ENCODE results near the gene CDC42EP2.
"Not testable (repeated sequence)": the region's sequence is repeated elsewhere in the genome, so short reads cannot be mapped to it uniquely, and the experiment has no call there.

CDC42EP2 gene

GRCh38 chr11:65321076-65321475, 6.4 kb downstream of the CDC42EP2 start:
- DNase-seq: no peak

- no peak for DNase-seq
These were observed 7.3 kb downstream of the CDC42EP2 start for GRCh38 chr11:65321828-65322485.

GRCh38 chr11:65323813-65324212, 9.1 kb downstream of the CDC42EP2 start:
- DNase-seq: no peak

- DNase-seq: no peak
These were observed 10.8 kb downstream of the CDC42EP2 start for GRCh38 chr11:65325435-65325834.

GRCh38 chr11:65327021-65327420, 12.4 kb downstream of the CDC42EP2 start:
- no peak for DNase-seq

GRCh38 chr11:65329478-65329877, 14.8 kb downstream of the CDC42EP2 start:
- DNase-seq: peak in 1 of 2 donors; percentile 20

GRCh38 chr11:65329944-65330403, 15.3 kb downstream of the CDC42EP2 start:
- DNase-seq: peak; percentile 92 to 94

- no peak for DNase-seq
These were observed 15.9 kb downstream of the CDC42EP2 start for GRCh38 chr11:65330544-65330943.

- DNase-seq: not testable (repeated sequence)
These were observed 17.9 kb downstream of the CDC42EP2 start for GRCh38 chr11:65332591-65332990.

GRCh38 chr11:65334696-65335295, 20.1 kb downstream of the CDC42EP2 start:
- no peak for DNase-seq

- no peak for DNase-seq
These were observed 24.0 kb downstream of the CDC42EP2 start for GRCh38 chr11:65338676-65339075.

GRCh38 chr11:65340226-65340625, 25.6 kb downstream of the CDC42EP2 start:
- DNase-seq: no peak

- peak; percentile 44 to 73 for DNase-seq
These were observed 27.2 kb downstream of the CDC42EP2 start for GRCh38 chr11:65341856-65342255.

GRCh38 chr11:65351511-65351910, 36.8 kb downstream of the CDC42EP2 start:
- DNase-seq: no peak

- DNase-seq: peak; percentile 19 to 55
These were observed 38.1 kb downstream of the CDC42EP2 start for GRCh38 chr11:65352783-65353182.

GRCh38 chr11:65353376-65353775, 38.7 kb downstream of the CDC42EP2 start:
- no peak for DNase-seq

GRCh38 chr11:65353900-65354264, 39.2 kb downstream of the CDC42EP2 start:
- no peak for DNase-seq

- DNase-seq: peak; percentile 93 to 96
These were observed 39.8 kb downstream of the CDC42EP2 start, which contains the start of gene TIGD3 for GRCh38 chr11:65354265-65355012. TIGD3 (plus strand) TSS chr11:65354751; CDS start chr11:65355809, 1,058 bp downstream.

- DNase-seq: peak in 1 of 2 donors; percentile 39
These were observed 40.5 kb downstream of the CDC42EP2 start for GRCh38 chr11:65355013-65355775.

- no peak for DNase-seq
These were observed 41.2 kb downstream of the CDC42EP2 start for GRCh38 chr11:65355776-65356393.

- no peak for DNase-seq
These were observed 41.8 kb downstream of the CDC42EP2 start for GRCh38 chr11:65356394-65356972.

- no peak for DNase-seq
These were observed 43.2 kb downstream of the CDC42EP2 start for GRCh38 chr11:65357856-65358356.
